NCI-H345 (cell line): Measurements from ENCODE around the gene PANK3.
"Not testable (repeated sequence)": the region's sequence is repeated elsewhere in the genome, so short reads cannot be mapped to it uniquely, and the experiment has no call there.

Experiments used
- DNase-seq: peaks from one replicate; lab custom pipeline; 2025; lab: John Stamatoyannopoulos, UW

PANK3 gene

DNA sequence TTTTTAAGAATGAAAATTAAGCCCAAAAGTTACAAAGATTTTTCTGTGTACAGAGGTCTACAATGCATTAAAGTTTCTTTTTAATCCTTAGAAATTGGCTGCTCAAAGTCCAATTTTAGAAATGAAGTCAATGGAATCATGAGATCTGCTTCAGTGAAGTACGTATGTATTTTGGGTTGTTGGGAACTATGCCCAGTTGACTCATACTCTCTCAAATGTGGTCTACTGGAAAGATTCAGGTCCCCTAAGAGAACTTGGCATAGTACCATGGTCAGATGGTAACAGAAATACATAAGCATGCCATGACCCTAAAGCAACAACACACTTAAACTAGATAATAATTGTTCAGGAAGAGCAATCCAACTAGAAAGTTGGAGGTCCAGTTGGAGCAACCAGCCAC lies 27.0 kb downstream of the PANK3 start:
- DNase-seq: no peak

DNA sequence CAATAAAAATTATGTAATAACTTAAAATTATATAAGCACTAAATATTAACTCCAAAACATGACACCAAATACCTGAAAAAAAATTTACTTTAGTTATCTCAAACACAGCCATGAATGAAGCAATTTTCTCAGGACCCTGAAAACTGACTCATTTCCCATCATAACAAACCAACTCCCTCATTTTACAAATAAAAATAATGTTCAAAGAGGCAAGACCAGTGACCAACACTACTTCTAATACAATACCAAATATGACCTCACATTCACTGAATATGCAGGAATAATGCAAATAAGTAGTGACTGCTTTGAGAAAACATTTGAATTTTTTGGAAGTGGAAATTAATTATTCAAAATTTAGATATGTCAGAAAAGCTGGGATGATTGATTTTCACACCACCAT lies 28.5 kb downstream of the PANK3 start:
- no peak for DNase-seq

DNA sequence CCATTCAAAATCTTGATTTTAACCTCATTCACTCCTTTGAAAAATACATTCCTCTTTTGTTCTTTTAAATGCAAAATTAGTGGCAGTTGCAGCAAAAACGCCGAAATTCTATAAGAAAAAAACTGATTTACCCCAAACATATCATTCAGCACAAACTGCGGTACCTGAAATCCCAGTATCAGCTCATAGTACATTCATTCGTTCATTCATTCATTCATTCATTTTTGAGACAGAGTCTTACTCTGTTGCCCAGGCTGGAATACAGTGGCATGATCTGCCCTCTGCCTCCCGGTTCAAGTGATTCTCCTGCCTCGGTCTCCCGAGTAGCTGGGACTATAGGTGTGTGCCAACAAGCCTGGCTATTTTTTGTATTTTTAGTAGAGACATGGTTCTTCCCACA lies 29.6 kb downstream of the PANK3 start:
- no peak for DNase-seq

DNA sequence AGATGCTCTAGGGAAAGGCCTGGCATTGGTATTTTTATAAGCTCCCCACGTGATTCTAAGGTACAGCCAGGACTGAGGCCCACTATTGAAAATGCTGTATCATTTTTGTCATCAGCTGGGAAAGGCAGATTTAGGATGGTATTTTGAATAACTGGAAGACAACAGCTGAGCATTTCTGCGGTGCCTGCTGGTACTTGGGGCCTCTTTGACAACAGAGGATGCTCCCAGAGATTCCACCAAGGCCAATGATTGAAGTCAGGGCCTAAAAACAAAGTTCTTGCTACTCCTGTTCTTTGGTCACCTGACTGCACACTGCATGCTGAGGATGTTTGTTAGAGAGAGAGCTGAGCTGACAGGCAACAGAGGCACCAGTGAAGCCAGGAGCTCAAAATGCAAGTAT lies 42.0 kb downstream of the PANK3 start:
- no peak for DNase-seq

DNA sequence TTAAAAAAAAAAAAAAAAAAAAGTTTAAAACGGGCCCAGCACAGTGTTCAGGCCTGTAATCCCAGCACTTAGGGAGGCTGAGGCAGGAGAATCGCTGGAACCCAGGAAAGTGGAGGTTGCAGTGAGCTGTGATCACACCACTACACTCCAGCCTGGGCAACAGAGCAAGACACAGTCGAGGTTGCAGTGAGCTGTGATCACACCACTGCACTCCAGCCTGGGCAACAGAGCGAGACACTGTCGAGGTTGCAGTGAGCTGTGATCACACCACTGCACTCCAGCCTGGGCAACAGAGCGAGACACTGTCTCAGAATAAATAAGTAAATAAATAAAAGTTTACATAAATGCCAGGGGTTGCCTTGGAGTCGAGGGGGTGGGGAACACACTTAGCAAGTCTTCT lies 44.8 kb downstream of the PANK3 start:
- not testable (repeated sequence) for DNase-seq

DNA sequence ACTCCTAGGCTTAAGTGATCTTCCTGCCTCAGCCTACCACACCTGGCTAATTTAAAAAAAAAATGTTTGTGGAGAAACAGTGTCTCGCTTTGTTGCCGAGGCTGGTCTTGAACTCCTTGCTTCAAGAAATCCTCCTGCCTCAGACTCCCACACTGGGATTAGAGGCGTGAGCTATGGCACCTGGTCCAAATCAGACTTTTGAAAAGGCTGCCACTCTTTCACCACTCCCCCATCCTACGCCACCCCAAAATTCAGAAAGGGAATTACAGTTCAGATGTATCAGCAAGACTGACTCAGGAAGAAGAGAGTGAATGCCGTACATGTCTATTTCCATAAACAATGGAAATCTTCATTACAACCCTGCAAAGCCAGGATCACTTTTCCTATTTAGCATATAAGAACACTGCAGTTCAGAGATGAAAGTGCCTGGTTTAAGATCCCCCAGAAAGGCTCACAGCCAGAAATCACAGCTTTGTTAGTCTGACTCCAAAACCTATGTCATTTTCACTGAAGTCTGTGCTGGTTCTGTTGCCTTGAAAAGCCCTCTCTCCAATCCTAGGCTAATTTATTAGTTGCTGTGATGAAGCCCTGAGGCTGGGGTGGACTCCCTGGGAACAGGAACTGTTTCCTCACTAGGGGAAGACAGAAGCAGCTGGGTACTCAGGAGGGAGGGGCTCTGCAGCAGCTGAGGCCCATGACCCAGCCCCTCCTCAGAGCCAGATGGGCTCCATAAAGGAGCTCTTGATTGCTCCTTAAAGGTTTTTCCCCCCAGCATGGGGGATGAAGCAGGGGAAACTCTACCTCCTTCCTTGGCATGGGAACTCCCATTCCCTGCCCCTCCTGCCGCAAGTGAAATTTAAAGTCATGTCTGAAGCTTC lies 46.9 kb downstream of the PANK3 start:
- DNase-seq: no peak

DNA sequence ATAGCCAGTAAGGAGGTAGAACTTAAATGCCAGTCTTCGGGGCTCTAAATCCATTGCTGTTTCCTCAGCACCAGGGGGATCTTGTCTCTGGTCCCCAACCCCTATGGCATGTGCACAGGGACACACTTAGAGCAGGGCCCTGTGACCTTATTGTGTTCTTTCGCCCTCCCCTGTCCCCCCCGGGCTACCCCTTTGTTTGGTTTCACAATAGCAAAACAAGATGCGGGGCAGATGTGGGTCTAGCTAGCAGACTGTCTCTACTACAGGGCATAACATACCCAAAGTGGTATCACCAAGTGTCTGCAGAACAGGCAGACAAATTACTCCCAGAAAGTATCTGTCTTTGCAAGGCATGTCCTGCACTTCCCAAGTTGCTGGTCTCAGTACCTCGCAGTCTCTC lies 48.0 kb downstream of the PANK3 start:
- no peak for DNase-seq

DNA sequence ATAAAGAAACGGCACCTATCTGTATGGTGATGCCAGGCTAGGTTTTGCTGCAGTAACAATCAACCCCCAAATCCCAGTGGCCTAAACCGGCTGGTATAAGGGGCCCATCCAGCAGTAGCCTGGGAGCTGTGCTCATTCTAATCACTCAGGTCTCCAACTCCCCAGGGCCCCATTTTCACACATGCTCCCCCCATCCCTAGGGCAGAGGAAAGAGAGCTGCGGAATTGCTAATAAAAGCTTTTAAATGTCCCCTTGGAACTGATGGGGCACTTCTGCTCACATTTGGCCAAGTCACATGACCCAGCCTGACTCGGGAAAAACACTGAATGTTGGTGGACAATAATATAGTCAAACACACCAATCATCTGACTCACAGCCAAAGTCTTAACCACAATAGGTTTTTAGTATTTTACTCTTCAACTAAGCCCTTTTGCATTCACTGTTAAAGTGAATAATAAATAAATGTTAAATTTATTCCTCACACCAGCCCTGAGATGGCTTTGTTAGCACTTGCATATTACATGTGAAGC lies 48.5 kb downstream of the PANK3 start:
- DNase-seq: no peak

DNA sequence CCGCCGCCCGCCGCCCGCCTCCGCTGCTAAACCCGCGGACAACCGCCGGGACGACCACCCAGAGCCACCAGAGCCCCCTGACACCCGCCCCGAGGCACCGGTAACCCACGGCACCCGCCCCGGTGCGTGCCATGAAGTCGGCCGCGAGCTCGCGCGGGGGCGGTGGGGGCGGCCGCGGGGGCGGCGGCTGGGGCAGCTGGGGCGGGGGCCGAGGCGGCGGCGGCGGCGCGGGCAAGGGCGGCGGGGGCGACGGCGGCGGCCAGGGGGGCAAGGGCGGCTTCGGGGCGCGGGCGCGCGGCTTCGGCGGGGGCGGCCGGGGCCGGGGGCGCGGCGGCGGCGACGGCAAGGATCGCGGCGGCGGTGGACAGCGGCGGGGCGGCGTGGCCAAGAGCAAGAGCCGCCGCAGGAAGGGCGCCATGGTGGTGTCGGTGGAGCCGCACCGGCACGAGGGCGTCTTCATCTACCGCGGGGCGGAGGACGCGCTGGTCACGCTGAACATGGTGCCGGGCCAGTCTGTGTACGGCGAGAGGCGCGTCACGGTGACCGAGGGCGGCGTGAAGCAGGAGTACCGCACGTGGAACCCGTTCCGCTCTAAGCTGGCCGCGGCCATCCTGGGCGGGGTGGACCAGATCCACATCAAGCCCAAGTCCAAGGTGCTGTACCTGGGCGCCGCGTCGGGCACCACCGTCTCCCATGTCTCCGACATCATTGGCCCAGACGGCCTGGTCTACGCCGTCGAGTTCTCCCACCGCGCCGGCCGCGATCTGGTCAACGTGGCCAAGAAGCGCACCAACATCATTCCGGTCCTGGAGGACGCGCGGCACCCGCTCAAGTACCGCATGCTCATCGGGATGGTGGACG lies 49.6 kb downstream of the PANK3 start:
- DNase-seq: peak; percentile 18

DNA sequence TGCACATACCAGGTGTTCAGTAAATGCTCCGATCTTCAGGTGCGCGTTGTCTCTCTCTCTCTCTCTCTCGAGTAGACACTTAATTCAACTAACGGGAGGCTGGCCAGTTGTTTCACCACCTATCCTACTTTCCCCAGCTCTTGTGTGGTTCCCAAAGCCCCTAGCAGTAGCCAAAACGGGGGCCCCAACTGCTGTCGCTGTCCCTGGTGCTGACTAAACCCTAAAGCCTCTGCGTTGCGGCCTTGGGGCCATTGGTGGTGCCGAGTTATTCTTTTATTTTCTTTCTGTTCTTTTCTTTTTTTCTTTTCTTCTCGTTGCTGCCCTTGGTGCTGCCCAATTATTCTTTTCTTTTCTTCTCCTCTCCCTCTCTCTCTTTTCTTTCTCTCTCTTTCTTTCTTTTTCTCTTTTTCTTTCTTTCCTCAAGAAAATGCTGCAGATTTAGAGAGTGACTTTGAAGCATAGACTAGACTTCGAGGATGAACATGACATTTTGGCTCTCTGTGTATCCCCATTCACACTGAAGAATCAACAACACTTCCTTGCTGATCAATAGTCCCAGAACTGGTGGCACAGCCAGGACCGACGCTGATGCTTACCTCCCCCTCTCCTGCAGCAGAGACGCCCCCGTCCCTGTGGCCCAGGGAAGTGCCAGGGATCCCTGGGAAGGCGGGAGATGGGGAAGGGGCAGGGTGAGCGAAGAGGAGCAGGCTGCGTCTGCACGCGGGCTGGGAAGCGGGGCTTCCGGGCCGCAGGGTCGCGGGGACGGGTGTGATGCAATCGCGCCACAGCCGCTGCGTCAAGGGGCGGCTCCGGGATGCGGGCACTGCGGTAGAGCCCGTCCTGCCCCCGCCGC lies 50.4 kb downstream of the PANK3 start, which contains the start of gene FBLL1:
Gene FBLL1 (plus strand): TSS at position 785 of the 853 bp plus-strand sequence. CDS start 200 bp downstream, outside the sequence.
- DNase-seq: peak; percentile 79

DNA sequence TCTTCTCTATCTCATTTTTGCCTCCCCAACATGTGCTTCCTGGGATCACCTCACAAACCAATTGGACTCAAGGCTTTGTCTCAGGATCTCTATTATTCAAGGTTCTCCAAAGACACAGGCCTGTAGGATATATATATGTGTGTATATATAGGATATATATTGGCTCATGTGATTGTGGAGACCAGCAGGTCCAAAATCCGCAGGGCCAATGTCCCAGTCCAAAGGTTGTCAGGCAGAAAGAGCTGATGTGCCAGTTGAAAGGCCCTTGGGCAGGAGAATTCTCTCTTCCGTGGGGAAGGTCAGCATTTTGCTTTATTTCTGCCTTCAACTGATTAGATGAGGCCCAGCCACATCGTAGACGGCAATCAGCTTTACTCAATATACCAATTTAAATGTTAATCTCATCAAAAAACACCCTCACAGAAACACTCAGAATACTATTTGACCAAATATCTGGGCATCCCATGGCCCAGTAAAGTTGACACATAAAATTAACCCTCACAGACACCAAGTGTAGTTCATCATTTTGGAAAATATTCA lies 51.3 kb downstream of the PANK3 start:
- DNase-seq: no peak

DNA sequence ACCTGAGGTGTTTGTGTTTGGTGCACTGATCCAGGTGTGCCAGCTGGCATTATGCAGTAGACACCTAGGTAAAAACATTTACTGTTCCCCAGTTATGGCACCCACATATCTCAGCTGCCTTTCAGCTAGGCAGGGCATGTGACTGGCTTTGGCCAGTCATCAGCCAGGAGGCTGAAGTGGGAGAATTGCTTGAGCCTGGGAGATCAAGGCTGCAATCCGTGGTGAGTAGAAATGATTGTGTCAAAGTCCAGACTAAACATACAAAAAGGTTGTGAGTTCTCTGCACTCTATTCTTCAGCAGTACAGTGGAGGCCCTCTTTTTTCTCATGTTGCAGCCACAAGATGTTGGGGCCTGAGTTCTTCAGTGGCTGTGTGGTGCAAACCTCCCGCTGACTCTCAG lies 53.3 kb downstream of the PANK3 start:
- DNase-seq: no peak

DNA sequence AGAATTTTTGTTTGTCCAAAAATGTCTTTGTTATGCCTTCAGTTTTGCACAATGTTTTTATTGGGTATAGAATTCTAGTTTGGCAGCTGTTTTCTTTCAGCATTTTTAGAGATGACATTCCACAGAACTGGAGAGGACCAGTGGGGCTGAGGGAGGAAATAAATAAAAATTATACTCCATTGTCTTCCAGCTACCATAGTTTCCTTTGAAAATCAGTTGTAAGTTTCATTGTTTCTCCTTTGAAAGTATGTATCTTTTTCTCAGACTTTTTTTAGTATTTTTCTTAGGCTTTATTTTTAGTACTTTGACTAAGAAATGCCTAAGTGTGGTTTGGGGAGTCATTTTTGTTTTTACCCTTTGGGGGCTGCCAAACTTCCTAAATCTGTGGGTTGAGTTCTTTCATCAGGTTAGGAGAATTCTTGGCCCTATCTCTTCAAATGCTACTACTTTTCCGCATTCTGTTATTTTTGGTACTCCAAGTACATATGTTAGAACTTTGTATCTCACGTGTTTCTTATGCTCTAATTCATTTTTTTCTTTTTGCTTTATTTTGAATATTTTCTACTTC lies 65.2 kb downstream of the PANK3 start:
- DNase-seq: no peak

DNA sequence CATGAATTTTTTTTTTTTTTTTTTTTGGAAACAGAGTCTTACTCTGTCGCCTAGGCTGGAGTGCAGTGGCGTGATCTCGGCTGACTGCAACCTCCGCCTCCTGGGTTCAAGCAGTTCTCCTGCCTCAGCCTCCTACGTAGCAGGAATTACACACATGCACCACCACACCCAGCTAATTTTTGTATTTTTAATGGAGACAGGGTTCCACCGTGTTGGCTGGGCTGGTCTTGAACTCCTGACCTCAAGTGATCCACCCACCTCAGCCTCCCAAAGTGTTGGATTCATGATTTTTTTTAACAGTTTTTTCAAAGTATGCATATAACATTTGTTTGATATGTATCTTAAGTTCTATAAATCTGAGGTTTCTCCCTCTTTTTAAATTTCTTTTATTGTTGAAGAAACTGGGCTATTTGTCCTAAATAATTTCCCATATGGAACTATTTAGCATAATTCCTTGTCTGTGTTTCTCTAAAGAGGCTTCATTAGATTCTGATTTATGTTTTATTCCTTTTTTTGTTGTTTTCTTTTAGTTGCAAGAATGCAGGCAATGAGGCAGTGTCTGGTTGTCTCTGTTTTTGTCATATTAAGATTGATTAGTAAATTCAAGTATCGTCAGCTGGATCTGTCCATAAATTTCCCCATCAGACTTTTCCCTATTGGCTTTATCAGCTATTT lies 76.5 kb downstream of the PANK3 start:
- no peak for DNase-seq
